ENCODE results near the gene ERP27.

ERP27 gene

DNA sequence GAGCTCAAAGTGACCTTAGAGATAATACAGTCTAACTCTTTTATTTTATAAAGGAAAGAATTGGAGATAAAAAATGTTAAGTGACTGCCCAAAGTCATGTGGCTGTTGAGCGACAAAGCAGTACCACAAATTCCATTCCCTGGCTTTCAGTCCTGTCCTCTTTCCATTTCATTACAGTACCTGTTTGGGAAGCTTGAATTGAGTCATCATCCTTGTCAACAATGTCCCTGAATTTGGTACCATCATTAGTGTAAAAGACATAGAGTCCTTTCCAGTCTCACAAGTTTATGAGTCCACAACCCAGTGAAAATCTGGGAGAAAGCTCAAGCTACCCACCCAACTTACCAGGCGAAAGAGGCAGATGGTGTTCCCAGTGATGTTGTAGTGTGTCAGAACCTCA is 3.8 kb downstream of the ERP27 start:
- no peak for DNase-seq

DNA sequence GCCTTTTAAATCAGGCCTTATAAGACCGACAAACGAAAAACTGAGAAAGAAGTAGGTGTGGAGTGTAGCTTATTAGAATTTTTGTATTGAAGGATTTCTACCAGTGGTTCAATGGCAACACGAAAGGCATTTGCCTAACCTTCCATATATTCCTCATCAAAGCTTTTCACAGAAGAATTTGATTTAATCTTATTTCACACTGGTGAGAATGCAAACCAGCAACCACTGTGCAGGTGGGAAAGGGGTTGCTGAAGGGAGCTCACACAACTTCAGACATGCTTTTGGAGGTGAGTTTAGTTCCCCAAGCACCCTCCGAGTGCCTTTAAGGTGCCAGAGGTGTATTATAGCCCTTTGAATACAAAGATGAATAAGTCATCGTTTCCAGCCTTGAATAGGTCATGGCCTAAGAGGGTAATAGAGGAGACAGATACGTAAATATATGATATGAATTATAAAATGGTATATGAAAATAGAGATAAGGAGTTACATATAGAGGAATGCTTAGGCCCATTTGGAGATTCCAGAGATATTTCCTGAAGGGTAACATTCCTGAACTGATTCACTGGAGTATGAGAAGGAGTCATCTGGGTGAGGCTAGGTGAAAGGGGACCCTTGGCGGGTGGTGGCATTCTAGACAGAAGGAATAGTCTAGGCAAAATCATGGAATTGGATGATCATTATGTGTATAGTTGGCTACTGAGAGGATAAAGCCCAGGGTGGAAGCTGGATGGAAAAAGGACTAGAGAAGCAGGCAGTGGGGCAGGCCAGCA is 6.4 kb downstream of the ERP27 start:
- DNase-seq = no peak

DNA sequence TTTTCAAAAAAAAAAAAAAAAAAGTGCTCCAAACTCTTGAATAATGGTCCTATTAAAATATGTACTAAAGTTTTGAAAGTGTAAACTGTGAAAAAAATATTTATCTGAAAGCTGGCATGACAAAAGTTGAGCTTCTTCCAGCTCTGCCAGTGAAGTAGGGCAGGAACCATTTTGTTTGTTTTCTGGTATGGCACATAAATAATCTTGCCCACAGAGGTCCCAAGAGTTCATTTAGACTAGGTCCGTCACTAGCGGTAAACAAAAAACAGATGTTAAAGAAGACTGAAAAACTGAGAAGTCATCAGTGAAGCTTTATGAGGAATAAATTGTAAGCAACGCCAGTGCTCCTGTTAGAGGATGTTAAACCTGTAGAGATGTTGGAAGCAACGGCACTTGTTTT is 7.0 kb downstream of the ERP27 start:
- DNase-seq = no peak

DNA sequence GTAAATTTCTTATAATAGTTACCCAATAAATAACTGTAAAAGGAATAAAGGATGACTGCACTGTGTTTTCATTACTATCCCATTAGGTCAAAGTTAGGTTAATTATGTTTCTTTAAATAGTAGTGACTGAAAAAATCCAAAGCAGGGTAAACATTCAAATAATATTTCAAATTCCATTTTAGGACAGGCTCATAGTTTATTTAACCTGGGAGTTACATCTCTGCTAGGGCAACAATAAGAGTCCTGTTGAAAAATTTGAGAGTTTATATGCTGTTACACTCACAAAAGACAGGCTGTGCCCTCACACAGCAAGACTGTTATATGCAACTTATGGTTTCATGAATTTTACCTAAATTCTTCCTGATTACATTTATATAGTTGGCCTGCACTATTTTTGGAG is 8.0 kb downstream of the ERP27 start:
- no peak for DNase-seq

GRCh38 chr12:14928931-14929330 is 9.4 kb downstream of the ERP27 start:
- DNase-seq = no peak

- no peak for DNase-seq
These were observed 11.1 kb downstream of the ERP27 start for GRCh38 chr12:14927267-14927666.

- DNase-seq = no peak
These were observed 13.8 kb downstream of the ERP27 start for GRCh38 chr12:14924541-14924940.

- DNase-seq = no peak
These were observed 14.4 kb downstream of the ERP27 start for GRCh38 chr12:14923944-14924343.

DNA sequence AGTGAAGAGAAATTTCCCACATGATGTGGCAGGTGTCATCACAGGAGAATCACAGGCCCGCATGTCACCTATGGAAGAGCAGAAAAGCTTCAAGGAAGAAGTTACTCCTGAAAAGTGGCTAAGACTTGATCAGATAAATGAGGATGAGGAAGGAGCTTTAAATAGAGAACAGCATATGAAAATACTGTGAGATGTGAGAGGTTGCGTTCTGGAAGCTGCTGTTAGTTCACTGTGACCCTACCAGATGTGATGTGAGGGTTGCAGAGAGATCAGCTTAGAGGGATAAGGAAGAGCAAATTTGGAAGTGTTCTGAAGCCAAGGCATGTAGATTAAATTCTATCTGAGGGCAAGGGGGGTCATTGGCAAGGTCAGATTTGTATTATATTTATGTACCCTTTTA is 17.1 kb downstream of the ERP27 start:
- no peak for DNase-seq

DNA sequence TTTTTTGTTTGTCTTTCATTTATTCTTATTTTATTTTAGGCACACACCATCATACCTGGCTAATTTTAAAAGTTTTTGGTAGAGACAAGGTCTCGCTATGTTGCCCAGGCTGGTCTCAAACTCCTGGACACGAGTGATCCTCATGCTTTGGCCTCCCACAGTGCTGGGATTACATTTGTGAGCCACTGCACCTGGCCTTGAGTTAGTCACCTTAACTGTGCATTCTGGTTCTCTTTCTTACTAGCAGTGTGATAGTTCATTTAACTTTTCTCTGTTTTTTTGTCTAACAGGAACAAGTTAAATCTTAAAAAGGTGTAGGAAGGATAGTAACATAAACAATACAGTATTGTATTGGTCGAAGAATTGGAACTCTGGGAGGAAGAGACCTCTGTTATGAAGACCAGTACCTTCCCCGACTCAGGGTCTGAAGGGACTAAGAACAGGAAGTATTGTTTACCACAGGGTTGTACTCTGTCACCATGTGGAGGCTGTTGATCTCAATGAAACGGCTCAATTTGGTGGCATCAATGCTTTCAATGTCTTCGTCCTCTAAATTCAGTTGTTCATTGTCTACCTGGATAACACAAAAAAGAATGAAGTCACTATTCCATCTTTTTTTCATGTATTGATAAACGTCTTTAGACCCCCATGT is 17.7 kb downstream of the ERP27 start:
- no peak for DNase-seq

DNA sequence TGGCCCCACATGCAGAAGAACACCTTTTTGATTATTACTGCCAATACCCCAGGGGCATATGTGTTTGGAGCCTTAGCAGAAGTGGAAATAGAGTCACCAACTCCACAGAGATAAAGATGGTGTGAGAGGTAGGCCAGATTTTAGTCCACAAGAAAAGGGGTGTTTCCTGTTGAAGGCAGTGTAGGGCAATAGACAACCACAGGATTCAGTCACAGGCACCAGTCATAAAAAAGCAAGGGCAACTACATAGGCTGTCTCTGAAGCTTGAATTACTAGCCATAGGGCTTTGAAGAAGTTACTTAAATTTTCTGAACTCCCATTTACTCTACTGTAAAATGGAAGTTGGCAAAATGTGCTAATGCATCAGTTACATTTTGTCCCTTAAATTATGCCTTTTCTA is 18.9 kb downstream of the ERP27 start:
- DNase-seq = no peak

- DNase-seq = no peak
These were observed 22.6 kb downstream of the ERP27 start for GRCh38 chr12:14915736-14916135.

DNA sequence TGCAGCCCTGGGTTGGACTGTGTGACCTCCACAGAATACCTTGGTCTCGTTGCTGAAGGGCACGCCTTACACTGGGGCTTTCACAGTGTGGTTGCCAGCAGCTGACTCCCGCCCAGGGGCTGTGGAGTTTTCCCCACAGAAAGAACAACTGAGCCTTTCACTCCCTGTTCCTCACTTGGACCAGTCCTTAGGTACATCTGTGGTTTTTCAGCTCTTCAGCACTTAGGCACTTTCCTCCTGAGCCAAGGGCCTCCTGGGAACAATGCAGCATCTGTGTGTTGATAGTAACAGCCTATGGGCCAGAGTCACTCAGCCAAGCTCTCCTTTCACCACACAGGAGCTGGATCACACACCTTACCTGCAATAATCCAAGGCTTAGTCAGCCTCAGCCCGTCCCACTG is 25.0 kb downstream of the ERP27 start:
- no peak for DNase-seq

DNA sequence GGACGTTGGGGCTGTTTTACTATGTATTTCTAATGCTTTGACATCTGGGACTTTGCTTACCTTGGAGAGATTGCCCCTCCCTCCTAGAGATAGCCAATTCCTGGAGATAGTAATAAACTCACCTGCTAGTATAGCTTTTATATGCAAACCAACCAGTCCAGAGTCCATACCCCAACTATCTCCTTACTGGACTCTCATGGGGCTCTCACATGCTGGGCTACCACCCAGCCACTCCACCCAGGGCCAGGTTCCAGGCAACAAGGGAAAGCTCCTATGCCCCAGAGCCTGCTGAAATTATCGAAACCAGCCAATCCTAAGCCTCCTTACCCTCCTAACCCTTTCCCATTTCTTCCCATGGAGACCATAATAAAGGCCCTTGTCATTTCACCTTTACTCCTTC is 27.2 kb downstream of the ERP27 start:
- DNase-seq = no peak

DNA sequence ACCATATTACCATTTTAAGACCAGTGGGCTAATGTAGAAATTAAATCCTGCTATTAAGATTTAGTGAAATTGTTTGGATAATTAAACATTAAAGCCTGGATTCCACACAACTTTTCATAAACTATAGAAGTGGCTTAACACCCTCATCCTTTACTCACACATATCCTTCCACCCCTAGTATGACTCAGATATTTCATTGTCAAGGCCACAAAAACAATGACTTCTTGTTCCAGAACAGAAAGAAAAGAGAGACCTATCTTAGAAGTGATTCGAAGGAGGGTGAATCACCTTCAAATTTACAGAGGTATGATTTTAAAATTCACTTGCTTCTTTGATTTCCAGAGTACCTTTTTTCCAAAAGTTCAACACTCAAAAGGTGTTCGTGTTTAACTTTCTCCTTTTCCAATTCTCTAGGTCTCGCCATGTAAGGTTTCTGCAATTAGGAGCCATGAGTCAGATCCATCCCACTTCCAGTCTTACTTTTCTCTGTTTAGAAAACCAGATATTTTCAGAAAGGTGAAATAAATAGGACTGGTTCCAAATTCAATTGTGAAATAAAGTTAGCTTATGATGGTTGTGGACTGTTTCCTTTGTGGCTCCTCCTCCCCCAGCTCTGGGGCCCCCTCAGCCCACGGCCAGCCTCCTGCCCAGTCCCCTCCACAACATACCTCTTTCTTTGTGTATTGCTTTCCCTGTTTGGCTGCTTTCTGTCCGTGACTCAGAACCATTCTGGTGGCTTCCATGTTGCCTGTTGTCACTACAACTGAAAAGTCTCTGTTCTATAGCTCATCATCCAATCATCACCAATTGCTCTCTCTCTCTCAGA is 28.0 kb downstream of the ERP27 start:
- peak; percentile 40 to 61 for DNase-seq

GRCh38 chr12:14907953-14908352 is 30.4 kb downstream of the ERP27 start:
- DNase-seq = no peak

DNA sequence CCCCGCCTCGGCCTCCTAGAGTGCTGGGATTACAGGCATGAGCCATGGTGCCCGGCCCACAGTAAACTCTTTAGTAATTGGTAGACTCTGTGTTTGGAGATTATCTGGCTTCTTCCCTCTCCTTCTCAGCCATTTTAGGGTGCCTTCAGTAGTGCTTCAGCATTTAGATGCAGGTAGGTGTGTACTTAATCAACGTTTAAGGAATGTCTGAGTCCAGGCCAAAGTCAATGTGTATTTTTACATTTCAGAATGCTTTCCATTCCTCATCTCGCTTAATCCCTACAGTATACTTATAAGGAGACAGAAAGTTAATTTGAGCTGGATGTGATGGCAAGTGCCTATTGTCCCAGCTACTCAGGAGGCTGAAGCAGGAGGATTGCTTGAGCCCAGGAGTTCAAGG is 32.2 kb downstream of the ERP27 start:
- no peak for DNase-seq

GRCh38 chr12:14905269-14906004 is 32.9 kb downstream of the ERP27 start:
- DNase-seq = no peak

- DNase-seq = no peak
These were observed 33.5 kb downstream of the ERP27 start for GRCh38 chr12:14904854-14905253.

- DNase-seq = no peak
These were observed 34.8 kb downstream of the ERP27 start for GRCh38 chr12:14903386-14904098.

- DNase-seq = no peak
These were observed 35.9 kb downstream of the ERP27 start for GRCh38 chr12:14902465-14902864.

GRCh38 chr12:14901228-14901562 is 37.1 kb downstream of the ERP27 start:
- DNase-seq = no peak
